KMS-11 (cell line): ENCODE data around the gene UBE2I.

Experiments used
- H2AFZ ChIP-seq: fragments of 200-600 bp; sonication (generic); 2 replicates; pipeline ENCODE4 v1.6.1; 2016; ENCODE audit warnings: antibody characterized with exemption, mixed run types, low read depth
- H3K27ac ChIP-seq: fragments of 200-600 bp; sonication (generic); 2 replicates; pipeline ENCODE4 v1.6.1; 2016; ENCODE audit warnings: mild to moderate bottlenecking, mixed run types
- H3K27me3 ChIP-seq: fragments of 200-600 bp; sonication (generic); 2 replicates; pipeline ENCODE4 v1.6.1; 2017; ENCODE audit warnings: mild to moderate bottlenecking, low read depth, mixed run types, moderate library complexity; ENCODE audit not compliant: insufficient read depth
- H3K36me3 ChIP-seq: fragments of 200-600 bp; sonication (generic); 2 replicates; pipeline ENCODE4 v1.6.1; 2017; ENCODE audit warnings: mild to moderate bottlenecking, mixed run types; ENCODE audit not compliant: insufficient read depth
- H3K4me1 ChIP-seq: fragments of 200-600 bp; sonication (generic); 2 replicates; pipeline ENCODE4 v1.6.1; 2016; ENCODE audit warnings: mild to moderate bottlenecking, low read depth, mixed run types; ENCODE audit not compliant: poor library complexity, severe bottlenecking
- H3K4me2 ChIP-seq: fragments of 200-600 bp; sonication (generic); 2 replicates; pipeline ENCODE4 v1.7.0; 2016; ENCODE audit warnings: mild to moderate bottlenecking, mixed run types
- H3K4me3 ChIP-seq: fragments of 200-600 bp; sonication (generic); IDR thresholded peaks from 2 replicates; pipeline ENCODE4 v1.6.1; 2017; ENCODE audit warnings: low read depth, low read length, mixed read lengths; ENCODE audit not compliant: insufficient read depth
- H3K79me2 ChIP-seq: fragments of 200-600 bp; sonication (generic); 2 replicates; pipeline ENCODE4 v1.6.1; 2016; ENCODE audit warnings: low read depth, mixed run types; ENCODE audit not compliant: insufficient read depth
- H3K9ac ChIP-seq: fragments of 200-600 bp; sonication (generic); 2 replicates; pipeline ENCODE4 v1.6.1; 2016; ENCODE audit warnings: mild to moderate bottlenecking, mixed run types
- H4K20me1 ChIP-seq: fragments of 200-600 bp; sonication (generic); 2 replicates; pipeline ENCODE4 v1.6.1; 2016; ENCODE audit warnings: mild to moderate bottlenecking, mixed run types; ENCODE audit not compliant: insufficient read depth
- TF ChIP-seq, protein P1 (sequence below): fragments of 200-600 bp; sonication (generic); conservative IDR thresholded peaks from 2 replicates; pipeline ENCODE4 v1.6.1; 2017; ENCODE audit warnings: low read depth, mild to moderate bottlenecking, antibody characterized with exemption, low read length, moderate library complexity, mixed read lengths

Gene UBE2I

DNA sequence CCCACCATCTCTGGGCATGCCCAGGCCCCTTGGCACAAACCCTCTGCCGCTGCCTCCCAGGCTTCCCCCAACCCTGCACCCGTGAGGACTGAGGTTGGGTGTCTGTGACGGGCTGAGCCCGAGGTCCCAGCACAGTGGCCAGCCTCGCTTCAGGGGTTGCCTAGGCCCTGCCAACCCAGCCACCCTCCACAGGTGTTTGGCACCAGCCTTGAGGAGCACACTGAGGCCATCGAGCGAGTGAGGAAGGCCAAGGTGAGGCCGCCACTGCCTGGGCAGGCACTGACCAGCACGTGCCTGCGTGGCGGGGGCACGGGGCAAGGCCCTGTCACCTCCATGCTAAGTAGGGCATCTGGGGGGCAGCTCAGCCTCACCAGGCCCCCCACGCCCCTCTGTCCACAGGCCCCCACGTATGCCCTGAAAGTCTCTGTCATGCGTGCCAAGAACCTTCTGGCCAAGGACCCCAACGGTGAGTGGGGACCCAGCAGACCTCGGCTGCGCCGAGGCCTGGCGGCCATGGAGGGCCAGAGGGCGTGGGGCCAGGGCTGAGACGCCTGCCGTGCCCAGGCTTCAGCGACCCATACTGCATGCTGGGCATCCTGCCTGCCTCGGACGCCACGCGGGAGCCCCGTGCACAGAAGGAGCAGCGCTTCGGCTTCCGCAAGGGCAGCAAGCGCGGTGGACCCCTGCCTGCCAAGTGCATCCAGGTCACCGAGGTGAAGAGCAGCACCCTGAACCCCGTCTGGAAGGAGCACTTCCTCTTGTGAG is 31.5 kb downstream of the UBE2I start:
- no peaks in the 10 kb centered on the region for H3K36me3 ChIP-seq

DNA sequence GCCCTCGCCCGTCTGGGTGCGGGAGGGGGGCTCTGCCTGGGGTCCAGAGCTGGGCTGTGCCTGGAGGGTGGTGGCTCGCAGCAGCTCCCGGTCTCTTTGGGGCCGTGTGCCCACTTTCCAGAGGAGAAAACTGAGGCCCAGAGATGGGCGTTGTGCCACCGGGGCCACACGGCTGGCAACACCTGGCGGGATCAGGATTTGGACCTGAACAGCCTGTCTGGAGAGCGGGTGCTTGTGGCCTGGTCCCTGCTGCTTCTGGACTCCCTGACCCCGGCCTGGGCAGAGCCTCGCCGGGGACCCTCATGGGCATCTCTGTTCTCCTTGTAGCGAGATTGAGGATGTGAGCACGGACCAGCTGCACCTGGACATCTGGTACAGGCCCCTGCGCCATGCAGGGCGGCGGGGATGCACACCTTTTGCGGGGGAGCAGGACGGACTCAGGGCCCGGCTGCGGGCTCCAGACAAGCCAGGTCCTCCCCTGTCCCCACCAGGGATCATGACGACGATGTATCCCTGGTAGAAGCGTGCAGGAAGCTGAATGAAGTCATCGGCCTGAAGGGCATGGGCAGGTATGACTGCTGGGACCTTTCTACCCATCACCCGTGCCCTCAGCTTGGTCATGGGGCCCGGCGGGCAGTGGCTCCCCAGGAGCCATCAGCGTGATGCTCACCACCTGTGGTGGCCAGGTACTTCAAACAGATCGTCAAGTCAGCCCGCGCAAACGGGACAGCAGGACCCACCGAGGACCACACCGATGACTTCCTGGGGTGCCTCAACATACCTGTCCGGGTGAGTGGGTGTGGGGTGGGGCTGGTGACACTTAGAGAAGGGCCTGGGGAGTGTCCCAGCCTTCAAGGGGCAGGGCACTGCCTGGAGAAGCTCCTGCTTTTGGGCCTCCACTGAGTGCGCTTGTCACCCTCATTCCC is 32.3 kb downstream of the UBE2I start:
- H3K9ac ChIP-seq: no peak overlapping the region; the same call in 1 of the 2 replicates
- no peaks in the 10 kb centered on the region for H4K20me1 ChIP-seq
- H3K36me3 ChIP-seq: no peaks in the 10 kb centered on the region
- H3K27ac ChIP-seq: no peak overlapping the region
- TF ChIP-seq, protein P1, sequence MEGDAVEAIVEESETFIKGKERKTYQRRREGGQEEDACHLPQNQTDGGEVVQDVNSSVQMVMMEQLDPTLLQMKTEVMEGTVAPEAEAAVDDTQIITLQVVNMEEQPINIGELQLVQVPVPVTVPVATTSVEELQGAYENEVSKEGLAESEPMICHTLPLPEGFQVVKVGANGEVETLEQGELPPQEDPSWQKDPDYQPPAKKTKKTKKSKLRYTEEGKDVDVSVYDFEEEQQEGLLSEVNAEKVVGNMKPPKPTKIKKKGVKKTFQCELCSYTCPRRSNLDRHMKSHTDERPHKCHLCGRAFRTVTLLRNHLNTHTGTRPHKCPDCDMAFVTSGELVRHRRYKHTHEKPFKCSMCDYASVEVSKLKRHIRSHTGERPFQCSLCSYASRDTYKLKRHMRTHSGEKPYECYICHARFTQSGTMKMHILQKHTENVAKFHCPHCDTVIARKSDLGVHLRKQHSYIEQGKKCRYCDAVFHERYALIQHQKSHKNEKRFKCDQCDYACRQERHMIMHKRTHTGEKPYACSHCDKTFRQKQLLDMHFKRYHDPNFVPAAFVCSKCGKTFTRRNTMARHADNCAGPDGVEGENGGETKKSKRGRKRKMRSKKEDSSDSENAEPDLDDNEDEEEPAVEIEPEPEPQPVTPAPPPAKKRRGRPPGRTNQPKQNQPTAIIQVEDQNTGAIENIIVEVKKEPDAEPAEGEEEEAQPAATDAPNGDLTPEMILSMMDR: no peak
- peak overlapping the region; percentile 43; the same call in 1 of the 2 replicates for H2AFZ ChIP-seq
- H3K4me3 ChIP-seq: no peak overlapping the region
- H3K4me2 ChIP-seq: peak overlapping the region; percentile 53; the same call in 1 of the 2 replicates
- H3K79me2 ChIP-seq: no peaks in the 10 kb centered on the region
- H3K27me3 ChIP-seq: peaks cover 51% of the 10 kb centered on the region
- peaks cover 27% of the 10 kb centered on the region for H3K4me1 ChIP-seq

More for the DNA sequence above, 31.5 kb downstream of the UBE2I start:
- no peak overlapping the region for H2AFZ ChIP-seq
- peaks cover 59% of the 10 kb centered on the region for H3K27me3 ChIP-seq
- TF ChIP-seq, protein P1: no peak
- H3K4me3 ChIP-seq: no peak overlapping the region
- H3K9ac ChIP-seq: no peak overlapping the region
- no peaks in the 10 kb centered on the region for H4K20me1 ChIP-seq
- H3K79me2 ChIP-seq: no peaks in the 10 kb centered on the region
- peaks cover 27% of the 10 kb centered on the region for H3K4me1 ChIP-seq
- no peak overlapping the region for H3K4me2 ChIP-seq
- no peak overlapping the region for H3K27ac ChIP-seq

DNA sequence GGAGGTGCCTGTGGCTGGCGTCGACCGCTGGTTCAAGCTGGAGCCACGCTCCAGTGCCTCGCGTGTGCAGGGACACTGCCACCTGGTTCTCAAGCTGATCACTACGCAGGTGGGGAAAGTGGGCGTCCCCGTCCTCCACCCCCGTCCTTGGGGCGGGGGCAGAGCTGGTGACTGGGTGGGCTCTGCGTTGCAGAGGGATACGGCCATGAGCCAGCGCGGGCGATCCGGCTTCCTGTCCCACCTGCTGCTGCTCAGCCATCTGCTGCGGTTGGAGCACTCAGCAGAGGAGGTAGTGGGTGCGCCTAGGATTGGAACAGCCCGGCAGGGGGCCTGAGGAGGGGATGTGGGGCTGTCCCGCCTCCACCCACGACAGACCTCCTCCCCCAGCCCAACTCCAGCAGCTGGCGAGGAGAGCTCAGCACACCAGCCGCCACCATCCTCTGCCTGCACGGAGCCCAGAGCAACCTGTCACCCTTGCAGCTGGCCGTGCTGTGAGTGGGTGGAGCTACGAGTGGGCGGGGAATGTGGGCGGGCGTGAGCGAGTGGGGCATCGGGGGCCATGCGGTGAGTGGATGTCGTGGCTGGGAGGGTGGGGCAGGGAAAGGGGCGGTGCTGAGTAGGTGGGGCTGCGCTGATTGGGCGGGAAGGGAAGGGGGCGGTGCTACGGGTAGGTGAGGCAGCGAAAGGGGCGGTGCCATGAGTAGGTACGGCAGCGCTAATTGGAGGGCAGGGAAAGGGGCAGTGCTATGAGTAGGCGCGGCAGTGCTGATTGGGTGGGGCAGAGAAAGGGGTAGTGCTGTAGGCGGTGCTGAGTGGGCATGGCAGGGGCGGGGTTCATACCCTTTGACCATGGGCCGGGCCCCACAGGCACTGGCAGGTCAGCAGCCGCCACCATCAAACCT is 33.3 kb downstream of the UBE2I start:
- TF ChIP-seq, protein P1: no peak
- Histone ChIP-seq H2AFZ (peak overlapping the region; percentile 43; the same call in 1 of the 2 replicates), H3K4me3 (no peak overlapping the region), H3K27ac (no peak overlapping the region), H3K27me3 (peaks cover 41% of the 10 kb centered on the region), H3K4me2 (peak overlapping the region; percentile 78), H3K36me3 (no peaks in the 10 kb centered on the region), H3K4me1 (peaks cover 26% of the 10 kb centered on the region), H3K9ac (no peak overlapping the region; the same call in 1 of the 2 replicates), H4K20me1 (no peaks in the 10 kb centered on the region), H3K79me2 (no peaks in the 10 kb centered on the region)
